Measurements from ENCODE around the gene CTDSP2. TPM values are rescaled to one million over a fixed set of nuclear protein-coding genes. Genes with fewer than 3 reads are reported as not detected.

CTDSP2 gene
- total and polyA plus RNA-seq, 10 of the 15 experiments (the other 5 are each of a cell fraction or from before 2014, with no cell fraction given), result 17.3 to 98.2 (median 54.1) TPM

GRCh38 chr12:57771873-57772428 lies 74.6 kb downstream of the CTDSP2 start, which contains the start of gene METTL1 (continued):
- TF ChIP-seq RBBP5 (conservative IDR thresholded peaks at IDR 0.05) (no peak), STAT1 (conservative IDR thresholded peaks at IDR 0.05) (0 out of 2 replicates have a peak, but pooled peaks have one; percentile 34), NR2C2 (IDR thresholded peaks at IDR 0.05; ENCODE audit: borderline replicate concordance, control insufficient read depth, insufficient read length, low read depth) (no peak), ZZZ3 (IDR thresholded peaks at IDR 0.05; ENCODE audit: control insufficient read depth, insufficient read length, low read depth) (no peak), POLR2AphosphoS2 (IDR thresholded peaks at IDR 0.05; ENCODE audit: low read depth, low read length) (peak; percentile 48; the same call in 1 of the 2 replicates), SMAD5 (IDR thresholded peaks at IDR 0.05; ENCODE audit: low read depth) (peak; percentile 77; the same call in 1 of the 2 replicates), EGR1 (IDR thresholded peaks at IDR 0.05; ENCODE audit: borderline replicate concordance in 1 of 2, low read depth in 2 of 2, low read length in 2 of 2) (peak in 1 of 2 experiments; percentile 68; a peak in 2 of 3 replicates), ATF2 (IDR thresholded peaks at IDR 0.05; ENCODE audit: low read length) (peak; percentile 85), MLLT1 (IDR thresholded peaks at IDR 0.05) (peak; percentile 84), ZNF274 (IDR thresholded peaks at IDR 0.05; ENCODE audit: insufficient read depth, insufficient read length) (no peak), JUNB (IDR thresholded peaks at IDR 0.05) (no peak), ZNF217 (IDR thresholded peaks at IDR 0.05) (no peak), SIX5 (IDR thresholded peaks at IDR 0.05; ENCODE audit: low read depth, low read length, severe bottlenecking) (peak; percentile 25), POLR2AphosphoS5 (IDR thresholded peaks at IDR 0.05; ENCODE audit: low read length) (peak; percentile 89), RELB (IDR thresholded peaks at IDR 0.05; ENCODE audit: low read depth) (peak; percentile 100), NBN (IDR thresholded peaks at IDR 0.05) (peak; percentile 99), CREM (IDR thresholded peaks at IDR 0.05; ENCODE audit: low read depth) (peak; percentile 99), STAT3 (IDR thresholded peaks at IDR 0.05; ENCODE audit: low read depth, low read length) (no peak)
- TF ChIP-seq, protein P1, sequence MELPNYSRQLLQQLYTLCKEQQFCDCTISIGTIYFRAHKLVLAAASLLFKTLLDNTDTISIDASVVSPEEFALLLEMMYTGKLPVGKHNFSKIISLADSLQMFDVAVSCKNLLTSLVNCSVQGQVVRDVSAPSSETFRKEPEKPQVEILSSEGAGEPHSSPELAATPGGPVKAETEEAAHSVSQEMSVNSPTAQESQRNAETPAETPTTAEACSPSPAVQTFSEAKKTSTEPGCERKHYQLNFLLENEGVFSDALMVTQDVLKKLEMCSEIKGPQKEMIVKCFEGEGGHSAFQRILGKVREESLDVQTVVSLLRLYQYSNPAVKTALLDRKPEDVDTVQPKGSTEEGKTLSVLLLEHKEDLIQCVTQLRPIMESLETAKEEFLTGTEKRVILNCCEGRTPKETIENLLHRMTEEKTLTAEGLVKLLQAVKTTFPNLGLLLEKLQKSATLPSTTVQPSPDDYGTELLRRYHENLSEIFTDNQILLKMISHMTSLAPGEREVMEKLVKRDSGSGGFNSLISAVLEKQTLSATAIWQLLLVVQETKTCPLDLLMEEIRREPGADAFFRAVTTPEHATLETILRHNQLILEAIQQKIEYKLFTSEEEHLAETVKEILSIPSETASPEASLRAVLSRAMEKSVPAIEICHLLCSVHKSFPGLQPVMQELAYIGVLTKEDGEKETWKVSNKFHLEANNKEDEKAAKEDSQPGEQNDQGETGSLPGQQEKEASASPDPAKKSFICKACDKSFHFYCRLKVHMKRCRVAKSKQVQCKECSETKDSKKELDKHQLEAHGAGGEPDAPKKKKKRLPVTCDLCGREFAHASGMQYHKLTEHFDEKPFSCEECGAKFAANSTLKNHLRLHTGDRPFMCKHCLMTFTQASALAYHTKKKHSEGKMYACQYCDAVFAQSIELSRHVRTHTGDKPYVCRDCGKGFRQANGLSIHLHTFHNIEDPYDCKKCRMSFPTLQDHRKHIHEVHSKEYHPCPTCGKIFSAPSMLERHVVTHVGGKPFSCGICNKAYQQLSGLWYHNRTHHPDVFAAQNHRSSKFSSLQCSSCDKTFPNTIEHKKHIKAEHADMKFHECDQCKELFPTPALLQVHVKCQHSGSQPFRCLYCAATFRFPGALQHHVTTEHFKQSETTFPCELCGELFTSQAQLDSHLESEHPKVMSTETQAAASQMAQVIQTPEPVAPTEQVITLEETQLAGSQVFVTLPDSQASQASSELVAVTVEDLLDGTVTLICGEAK (IDR thresholded peaks at IDR 0.05; ENCODE audit: borderline replicate concordance), result peak; percentile 41; the same call in 1 of the 2 replicates
- TF ChIP-seq, protein P2, sequence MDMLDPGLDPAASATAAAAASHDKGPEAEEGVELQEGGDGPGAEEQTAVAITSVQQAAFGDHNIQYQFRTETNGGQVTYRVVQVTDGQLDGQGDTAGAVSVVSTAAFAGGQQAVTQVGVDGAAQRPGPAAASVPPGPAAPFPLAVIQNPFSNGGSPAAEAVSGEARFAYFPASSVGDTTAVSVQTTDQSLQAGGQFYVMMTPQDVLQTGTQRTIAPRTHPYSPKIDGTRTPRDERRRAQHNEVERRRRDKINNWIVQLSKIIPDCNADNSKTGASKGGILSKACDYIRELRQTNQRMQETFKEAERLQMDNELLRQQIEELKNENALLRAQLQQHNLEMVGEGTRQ (IDR thresholded peaks at IDR 0.05; ENCODE audit: borderline replicate concordance, low read depth, low read length), result peak; percentile 38
- TF ChIP-seq, protein P3, sequence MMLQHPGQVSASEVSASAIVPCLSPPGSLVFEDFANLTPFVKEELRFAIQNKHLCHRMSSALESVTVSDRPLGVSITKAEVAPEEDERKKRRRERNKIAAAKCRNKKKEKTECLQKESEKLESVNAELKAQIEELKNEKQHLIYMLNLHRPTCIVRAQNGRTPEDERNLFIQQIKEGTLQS (IDR thresholded peaks at IDR 0.05; ENCODE audit: borderline replicate concordance, extremely low read depth, low read depth, low read length), result peak; percentile 77; the same call in 1 of the 2 replicates
